Superior temporal gyrus (tissue), 1 donor: Measurements from ENCODE around the gene ARHGEF5.
"Not testable (repeated sequence)": the region's sequence is repeated elsewhere in the genome, so short reads cannot be mapped to it uniquely, and the experiment has no call there.

ENCODE experiments used
- DNase-seq: peaks from one replicate; pipeline ENCODE4 v3.0.0-alpha.2; 2016; ENCODE audit errors: extremely low spot score

ARHGEF5 gene

DNA sequence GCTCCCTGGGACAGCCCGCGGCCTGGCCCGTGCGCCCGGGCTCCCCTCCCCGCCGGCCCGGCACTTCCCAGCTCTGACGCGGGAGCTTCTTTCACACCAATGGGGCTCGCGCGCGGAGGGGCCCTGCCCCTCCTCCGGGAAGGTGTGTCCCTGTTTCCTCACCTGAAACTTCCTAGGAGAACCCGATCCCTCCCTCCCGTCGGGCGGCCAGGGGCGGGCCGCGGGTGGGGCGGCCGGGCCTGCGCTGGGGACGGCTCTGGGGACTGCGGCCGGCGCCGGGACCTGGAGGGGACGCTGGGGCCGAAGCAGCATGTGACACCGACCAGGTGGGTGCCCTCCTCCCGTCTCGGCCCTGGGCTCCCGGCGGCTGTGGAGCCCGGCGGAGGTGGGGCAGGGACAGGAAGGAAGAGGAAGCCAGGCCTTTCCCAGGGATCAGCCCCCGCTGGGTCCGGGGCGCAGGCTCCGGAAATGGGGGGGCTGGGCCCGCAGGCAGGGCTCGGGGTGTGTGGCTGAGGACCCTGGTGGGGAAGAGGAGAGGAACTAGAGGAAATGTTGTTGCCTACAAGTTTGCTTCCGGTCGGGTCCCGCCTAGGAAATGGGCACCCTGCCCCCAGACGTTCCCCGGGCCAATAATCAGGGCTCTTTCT is at the start of gene ARHGEF5:
ARHGEF5 (plus strand) TSS at position 227 of the 647 bp plus-strand sequence. CDS start 7,268 bp downstream, outside the sequence.
- not testable (repeated sequence) for DNase-seq

- DNase-seq: not testable (repeated sequence)
Observed at GRCh38 chr7:144309702-144310101, 45.5 kb upstream of the ARHGEF5 start.

- DNase-seq: not testable (repeated sequence)
Observed at GRCh38 chr7:144311218-144311617, 44.0 kb upstream of the ARHGEF5 start.

DNA sequence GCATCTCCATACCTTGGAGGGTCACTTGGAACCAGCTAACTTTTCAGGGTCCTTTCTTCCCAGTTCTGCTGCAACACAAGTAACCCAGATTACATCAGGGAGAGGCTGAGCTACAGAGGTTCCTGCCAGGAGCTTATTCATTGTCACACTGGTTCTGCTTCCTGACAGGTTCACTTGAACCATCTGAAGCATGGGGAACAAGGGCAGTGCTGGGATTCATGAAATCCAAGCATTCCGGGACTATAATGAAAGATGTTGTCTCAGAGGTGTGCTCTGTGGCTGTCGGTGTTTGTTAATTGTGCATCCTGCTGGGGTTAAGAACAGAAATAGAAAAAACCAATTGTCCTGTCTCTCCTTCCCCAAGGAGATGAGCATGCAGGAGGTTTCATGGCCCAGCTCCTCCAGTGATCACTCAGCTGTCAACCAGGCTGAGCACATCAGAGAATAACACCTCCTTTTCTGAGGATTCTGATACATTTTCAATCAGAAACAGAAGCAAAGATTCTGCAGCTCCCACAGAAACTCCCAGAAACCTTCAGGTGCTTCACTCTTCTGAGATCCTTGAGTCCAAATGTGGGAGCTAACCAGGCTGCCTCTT is 43.2 kb upstream of the ARHGEF5 start, which contains the start of gene OR2A1:
OR2A1 (plus strand) TSS at position 548 of the 598 bp plus-strand sequence. CDS start 5,706 bp downstream, outside the sequence.
- not testable (repeated sequence) for DNase-seq

DNA sequence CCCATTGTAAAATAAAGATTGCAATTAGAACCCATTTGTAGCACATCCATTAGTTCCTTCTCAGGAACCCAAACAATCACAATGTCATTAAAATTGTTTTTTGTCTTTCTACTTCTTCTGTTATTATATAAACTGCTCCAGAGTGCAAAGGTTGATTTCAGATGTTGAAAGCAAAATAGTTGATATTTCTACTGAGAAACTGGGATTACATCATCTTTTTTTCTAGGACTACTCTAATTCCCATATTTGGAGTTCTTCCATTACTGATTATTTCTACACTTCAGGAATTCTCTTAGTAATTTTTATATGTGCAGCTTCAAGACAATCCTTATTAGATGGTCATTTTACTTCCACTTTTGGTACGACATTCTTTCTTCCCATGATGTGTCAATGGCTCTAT is 37.7 kb upstream of the ARHGEF5 start:
- DNase-seq: not testable (repeated sequence)

GRCh38 chr7:144319547-144319946 is 35.7 kb upstream of the ARHGEF5 start:
- not testable (repeated sequence) for DNase-seq

- not testable (repeated sequence) for DNase-seq
Observed at GRCh38 chr7:144321677-144322206, 33.5 kb upstream of the ARHGEF5 start.

GRCh38 chr7:144323359-144323758 is 31.8 kb upstream of the ARHGEF5 start:
- not testable (repeated sequence) for DNase-seq

DNA sequence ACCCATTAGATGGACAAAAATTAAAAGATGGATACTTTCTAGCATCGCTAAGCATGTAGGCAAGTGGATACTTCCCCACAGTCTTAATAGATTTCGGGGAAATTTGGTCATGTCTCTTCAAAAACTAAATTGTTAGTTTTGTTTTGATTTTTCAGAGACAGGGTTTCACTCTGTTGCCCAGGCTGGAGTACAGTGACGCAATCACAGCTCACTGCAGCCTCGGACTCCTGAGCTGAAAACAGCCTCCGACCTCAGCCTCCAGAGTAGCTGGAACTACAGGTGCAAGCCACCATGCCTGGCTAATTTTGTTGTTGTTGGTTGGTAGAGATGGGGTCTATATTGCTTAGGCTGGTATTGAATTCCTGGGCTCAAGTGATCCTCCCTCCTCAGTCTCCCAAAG is 29.3 kb upstream of the ARHGEF5 start:
- not testable (repeated sequence) for DNase-seq

DNA sequence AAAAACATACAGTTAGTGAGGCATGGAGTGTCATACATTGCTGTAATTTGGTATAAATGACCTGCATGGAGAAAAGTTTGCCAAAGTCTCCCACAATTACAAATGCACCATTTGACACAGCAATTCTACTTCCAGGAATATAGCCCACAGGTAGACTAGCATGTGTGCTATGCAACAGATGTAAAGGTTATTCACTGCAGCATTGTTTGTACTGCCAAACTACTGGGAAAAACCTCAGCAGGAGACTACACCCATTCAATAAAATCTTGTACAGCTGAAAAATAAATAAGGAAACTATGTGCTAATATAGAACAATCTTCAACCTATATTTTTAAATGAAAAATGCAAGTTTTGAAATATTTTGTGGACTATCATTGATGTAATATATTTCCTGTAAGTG is 25.2 kb upstream of the ARHGEF5 start:
- DNase-seq: not testable (repeated sequence)

DNA sequence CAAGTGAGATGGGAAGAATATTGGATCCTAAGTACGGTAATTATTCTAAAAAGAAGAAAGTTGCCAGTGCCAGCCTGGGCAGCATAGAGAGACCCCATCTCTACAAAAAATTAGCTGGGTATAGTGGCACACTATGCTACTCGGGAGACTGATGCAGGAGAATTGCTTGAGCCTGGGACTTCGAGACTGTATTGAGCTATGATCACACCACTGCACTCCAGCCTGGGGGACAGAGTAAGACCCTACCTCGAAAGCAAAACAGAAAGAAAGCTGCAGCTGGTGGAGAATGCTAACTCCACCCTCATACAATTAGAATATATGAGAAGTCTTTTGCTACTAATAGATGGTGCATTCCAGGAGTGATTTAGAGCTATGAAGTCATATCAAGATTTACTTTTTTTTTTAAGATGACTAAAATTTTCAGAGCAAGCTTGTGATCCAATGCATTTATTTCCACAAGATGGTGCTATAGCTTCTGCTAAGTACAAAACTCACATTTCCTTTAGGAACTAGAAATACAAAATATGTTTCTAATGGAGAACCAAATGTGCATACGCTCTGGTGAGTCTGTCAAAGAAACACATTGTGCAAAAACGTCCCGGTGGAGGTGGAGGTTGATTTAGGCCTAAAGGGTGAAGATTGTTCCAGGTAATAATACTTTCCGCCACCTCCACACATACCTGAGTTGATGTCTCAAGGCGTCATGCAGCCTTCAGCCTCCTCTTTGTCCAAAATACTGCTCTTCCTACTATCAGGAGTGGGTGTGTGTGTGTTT is 23.8 kb upstream of the ARHGEF5 start:
- not testable (repeated sequence) for DNase-seq

- not testable (repeated sequence) for DNase-seq
Observed at GRCh38 chr7:144331996-144332288, 23.3 kb upstream of the ARHGEF5 start.

DNA sequence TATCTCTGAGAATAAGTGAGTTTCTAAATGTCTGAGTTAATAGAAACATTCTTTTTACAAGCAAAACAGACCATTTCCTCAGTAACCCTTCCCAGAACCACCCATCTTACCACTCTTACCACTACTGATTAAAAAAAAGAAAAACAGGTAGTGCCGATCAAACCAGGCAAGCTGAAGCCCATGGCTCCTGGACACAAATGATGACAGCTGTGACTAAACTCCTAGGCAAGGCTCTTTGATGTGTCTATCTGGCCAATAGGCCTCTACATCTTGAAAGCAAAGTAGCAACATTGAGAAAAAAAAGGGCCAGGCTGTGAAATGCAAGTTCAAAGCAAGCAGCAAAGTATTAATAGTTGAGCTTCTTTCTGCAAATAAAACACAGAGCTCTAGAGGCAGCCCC is 6.6 kb upstream of the ARHGEF5 start:
- DNase-seq: not testable (repeated sequence)

- DNase-seq: peak; percentile 5
Observed at GRCh38 chr7:144351667-144352066, 3.5 kb upstream of the ARHGEF5 start.

DNA sequence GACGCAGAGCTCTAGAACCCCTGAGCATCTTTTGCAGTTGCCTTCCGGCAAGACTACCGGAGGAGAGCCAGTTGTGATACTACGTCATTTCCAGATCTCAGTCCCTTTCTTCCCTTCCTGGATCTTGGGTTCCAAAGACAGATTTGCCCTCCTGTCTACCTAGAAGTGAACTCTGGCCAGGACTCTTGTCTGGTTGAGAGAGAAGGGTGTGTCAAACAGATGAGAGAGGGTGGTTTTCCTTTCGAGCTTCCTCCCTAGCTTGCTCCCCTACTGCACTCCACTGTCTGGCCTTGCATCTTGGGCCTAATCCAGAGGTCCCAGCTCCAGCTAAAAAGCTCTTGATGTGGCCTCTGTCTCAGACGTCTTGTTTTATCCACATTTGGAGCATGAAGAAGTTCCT is 983 bp downstream of the ARHGEF5 start:
- DNase-seq: not testable (repeated sequence)

DNA sequence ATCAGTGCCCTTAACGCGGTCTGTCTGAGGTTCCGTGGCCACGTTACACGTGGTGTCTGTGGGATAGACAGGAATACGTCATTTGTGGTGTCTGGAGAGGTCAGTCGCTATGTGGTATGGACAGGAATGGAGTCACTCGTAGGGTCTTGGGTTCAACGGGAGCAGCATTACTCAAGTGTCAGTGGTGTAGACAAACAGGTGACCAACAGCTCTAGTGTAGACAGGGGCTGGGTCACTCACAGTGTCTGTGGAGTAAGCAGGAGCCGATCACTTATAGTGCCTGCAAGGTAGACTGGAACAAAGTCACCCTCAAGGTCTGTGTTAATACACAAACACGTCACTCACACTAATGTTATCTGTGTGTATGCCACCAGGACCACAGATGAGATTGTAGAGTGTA is 1.7 kb downstream of the ARHGEF5 start:
- not testable (repeated sequence) for DNase-seq

GRCh38 chr7:144362061-144362460 is 6.9 kb downstream of the ARHGEF5 start:
- not testable (repeated sequence) for DNase-seq

GRCh38 chr7:144365523-144365922 is 10.3 kb downstream of the ARHGEF5 start:
- DNase-seq: not testable (repeated sequence)

DNA sequence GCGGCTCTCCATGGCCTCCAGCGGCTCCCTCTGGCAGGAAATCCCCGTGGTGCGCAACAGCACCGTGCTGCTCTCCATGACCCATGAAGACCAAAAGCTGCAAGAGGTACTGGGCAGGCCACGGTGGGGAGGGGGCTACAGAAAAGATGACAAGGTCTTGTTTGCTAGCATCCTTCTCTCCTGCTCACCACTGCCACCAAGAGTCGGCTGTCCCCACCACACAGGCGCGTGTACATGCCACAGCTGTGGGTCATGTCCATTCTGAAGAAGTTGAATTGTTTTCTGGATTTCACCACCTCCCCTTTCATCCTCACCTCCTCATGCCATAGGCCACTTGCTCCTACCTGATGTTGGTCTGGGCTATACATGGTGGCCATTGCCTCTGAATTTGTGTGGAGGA is 12.0 kb downstream of the ARHGEF5 start:
- not testable (repeated sequence) for DNase-seq

DNA sequence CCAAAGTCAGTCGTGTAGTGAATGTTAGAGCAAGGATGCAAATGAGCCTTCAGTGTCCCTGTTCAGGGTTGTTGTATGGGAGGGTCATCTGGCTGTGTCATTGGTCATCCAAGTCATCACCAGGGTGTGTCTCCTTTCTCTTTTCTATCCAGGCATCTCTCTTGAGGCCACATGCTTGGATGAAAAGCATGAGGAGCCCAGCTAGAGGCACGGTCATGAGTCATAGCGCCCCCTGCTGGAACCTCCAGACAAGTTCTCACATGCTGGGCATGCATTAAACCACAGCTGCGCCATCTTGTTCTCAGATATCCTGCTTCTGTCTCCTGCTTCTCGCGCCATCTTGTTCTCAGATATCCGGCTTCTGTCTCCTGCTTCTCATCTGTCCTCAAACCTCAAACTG is 14.0 kb downstream of the ARHGEF5 start:
- not testable (repeated sequence) for DNase-seq

DNA sequence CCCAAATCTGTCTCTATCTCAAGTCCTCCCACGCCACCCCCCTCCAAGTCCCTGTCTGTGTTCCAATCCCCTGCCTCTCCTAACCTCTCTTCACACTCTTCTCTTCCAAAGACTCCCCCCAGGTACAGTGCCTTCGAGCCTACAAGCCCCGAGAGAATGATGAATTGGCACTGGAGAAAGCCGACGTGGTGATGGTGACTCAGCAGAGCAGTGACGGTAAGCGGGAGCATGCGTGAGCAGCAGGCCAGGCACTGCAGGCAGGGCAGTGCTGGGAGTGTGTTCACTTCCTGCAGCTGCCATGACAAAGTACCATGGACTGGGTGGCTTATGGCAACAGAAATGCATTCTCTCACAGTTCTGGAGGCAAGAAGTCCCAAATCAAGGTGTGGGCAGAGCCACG is 23.4 kb downstream of the ARHGEF5 start:
- DNase-seq: no peak

- DNase-seq: no peak
Observed at GRCh38 chr7:144379776-144380384, 24.7 kb downstream of the ARHGEF5 start.
